Measurements from ENCODE around the gene AHNAK2. TPM values are rescaled to one million over a fixed set of nuclear protein-coding genes. Genes with fewer than 3 reads are reported as not detected.

The AHNAK2 gene
- total RNA-seq, 1 experiment from 2014 or later, result 45.0 TPM

DNA sequence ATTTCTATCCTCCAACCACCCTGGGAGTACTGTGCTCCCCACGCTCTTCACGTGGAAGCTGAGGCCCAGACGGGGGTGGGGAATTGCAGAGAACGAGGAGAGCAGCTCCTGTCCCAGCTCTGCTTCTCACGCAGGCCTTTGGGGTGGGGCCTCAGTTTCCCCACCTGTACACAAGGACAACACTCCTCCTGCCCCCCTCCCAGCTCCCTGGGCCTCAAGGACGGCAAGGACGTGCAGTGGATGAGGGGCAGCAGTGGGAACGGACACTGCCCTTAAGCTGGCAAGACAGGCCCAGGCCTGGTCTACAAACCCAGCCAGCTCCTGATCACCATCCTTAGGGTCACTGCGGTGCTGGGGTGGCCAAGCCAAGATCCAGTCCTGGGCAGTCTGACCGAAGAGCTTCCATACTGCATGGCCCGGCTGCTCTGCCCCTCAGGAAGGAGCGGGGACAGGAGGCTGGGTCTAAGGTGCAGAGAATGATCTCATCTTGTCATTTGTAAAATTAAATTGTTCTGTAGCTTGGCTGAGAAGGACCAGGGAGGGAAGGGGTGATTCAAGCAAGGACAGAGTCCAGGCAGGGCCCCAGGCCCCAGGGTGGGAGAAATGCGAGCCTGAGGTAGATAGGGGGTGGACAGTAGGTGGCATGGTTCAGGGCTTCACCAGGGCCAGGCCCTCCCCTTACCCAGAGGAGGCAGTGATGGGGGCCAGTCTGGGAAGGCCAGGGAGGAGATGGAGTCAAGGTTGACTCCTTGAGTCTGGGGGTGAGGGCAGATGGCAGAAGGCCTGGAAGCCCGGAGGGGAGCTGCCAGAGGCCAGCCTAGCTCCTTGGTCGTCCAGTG is 6.1 kb upstream of the AHNAK2 start (continued):
- TF ChIP-seq, protein P1, sequence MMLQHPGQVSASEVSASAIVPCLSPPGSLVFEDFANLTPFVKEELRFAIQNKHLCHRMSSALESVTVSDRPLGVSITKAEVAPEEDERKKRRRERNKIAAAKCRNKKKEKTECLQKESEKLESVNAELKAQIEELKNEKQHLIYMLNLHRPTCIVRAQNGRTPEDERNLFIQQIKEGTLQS (IDR thresholded peaks at IDR 0.05), result no peak
- TF ChIP-seq EZH2phosphoT487 (IDR thresholded peaks at IDR 0.05; ENCODE audit: borderline replicate concordance), result no peak
- TF ChIP-seq ZBTB33 (IDR thresholded peaks at IDR 0.05; ENCODE audit: extremely low read depth, insufficient replicate concordance, low read length), result no peak
- no peak for TF ChIP-seq POLR2A (IDR thresholded peaks at IDR 0.05; ENCODE audit: borderline replicate concordance, extremely low read depth, insufficient read depth, insufficient read length)

DNA sequence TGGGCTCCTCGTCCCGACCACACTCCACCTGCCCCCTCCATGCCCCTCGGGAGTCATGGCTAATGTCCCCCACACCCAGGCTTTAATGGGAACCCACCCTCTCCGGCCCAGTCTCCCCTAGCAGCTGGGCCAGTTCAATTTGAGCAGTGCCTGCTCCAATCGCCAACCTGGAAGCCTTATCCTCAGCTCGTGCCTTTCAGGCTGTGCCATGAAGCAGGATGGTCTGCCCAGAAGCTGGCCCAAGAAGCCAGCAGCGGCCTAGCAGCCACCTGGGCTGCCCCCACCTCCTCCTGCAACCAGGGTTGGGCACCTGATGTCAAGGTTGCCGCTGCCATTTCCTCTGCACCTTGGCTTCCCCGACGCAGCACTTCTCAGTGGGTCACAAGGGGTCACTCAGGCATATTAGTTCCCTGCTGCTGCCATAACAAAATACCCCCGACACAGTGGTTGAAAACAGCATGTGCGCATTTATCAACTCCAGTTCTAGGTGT is 5.1 kb upstream of the AHNAK2 start:
- Histone ChIP-seq H3K9ac (ENCODE audit: low read length) (no peak overlapping the region), H3K36me3 (ENCODE audit: control insufficient read depth in 1 of 2, insufficient read depth in 2 of 2, low read length in 2 of 2) (no peaks in the 10 kb centered on the region), H3K27me3 (ENCODE audit: insufficient read depth, low read length) (no peaks in the 10 kb centered on the region), H4K20me1 (ENCODE audit: insufficient read depth) (no peaks in the 10 kb centered on the region), H3K27ac (ENCODE audit: low read depth, low read length) (peak overlapping the region; percentile 23; the same call in 1 of the 2 replicates), H3K9me2 (ENCODE audit: insufficient read depth) (no peaks in the 10 kb centered on the region), H3K4me2 (ENCODE audit: low read length) (no peak overlapping the region), H3K4me3 (replicated peaks in 1 of 2; ENCODE audit: low read depth in 1 of 2, low read length in 2 of 2) (no peak overlapping the region), H2AFZ (ENCODE audit: low read depth, low read length, poor library complexity, severe bottlenecking) (no peak overlapping the region), H3K79me2 (ENCODE audit: insufficient read depth, low read length) (peaks cover 3% of the 10 kb centered on the region; the same call in 1 of the 2 replicates), H3K4me1 (ENCODE audit: control insufficient read depth in 1 of 2, insufficient read depth in 2 of 2, low read length in 2 of 2) (peaks cover 28 to 44% of the 10 kb centered on the region in 2 experiments), H3K9me3 (ENCODE audit: control insufficient read depth in 1 of 2, insufficient read depth in 1 of 2, low read depth in 1 of 2, low read length in 2 of 2) (no peaks in the 10 kb centered on the region)
- TF ChIP-seq, protein P1 (IDR thresholded peaks at IDR 0.05), result no peak
- TF ChIP-seq ELF1 (IDR thresholded peaks at IDR 0.05; ENCODE audit: borderline replicate concordance, low read depth), result no peak
- TF ChIP-seq, protein P2, sequence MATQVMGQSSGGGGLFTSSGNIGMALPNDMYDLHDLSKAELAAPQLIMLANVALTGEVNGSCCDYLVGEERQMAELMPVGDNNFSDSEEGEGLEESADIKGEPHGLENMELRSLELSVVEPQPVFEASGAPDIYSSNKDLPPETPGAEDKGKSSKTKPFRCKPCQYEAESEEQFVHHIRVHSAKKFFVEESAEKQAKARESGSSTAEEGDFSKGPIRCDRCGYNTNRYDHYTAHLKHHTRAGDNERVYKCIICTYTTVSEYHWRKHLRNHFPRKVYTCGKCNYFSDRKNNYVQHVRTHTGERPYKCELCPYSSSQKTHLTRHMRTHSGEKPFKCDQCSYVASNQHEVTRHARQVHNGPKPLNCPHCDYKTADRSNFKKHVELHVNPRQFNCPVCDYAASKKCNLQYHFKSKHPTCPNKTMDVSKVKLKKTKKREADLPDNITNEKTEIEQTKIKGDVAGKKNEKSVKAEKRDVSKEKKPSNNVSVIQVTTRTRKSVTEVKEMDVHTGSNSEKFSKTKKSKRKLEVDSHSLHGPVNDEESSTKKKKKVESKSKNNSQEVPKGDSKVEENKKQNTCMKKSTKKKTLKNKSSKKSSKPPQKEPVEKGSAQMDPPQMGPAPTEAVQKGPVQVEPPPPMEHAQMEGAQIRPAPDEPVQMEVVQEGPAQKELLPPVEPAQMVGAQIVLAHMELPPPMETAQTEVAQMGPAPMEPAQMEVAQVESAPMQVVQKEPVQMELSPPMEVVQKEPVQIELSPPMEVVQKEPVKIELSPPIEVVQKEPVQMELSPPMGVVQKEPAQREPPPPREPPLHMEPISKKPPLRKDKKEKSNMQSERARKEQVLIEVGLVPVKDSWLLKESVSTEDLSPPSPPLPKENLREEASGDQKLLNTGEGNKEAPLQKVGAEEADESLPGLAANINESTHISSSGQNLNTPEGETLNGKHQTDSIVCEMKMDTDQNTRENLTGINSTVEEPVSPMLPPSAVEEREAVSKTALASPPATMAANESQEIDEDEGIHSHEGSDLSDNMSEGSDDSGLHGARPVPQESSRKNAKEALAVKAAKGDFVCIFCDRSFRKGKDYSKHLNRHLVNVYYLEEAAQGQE (IDR thresholded peaks at IDR 0.05; ENCODE audit: low read depth), result no peak
- TF ChIP-seq SP1 (IDR thresholded peaks at IDR 0.05; ENCODE audit: low read depth), result no peak
- no peak for TF ChIP-seq EZH2 (IDR thresholded peaks at IDR 0.05)
- no peak for TF ChIP-seq POLR2AphosphoS5 (IDR thresholded peaks at IDR 0.05; ENCODE audit: low read depth, low read length)
- no peak for TF ChIP-seq CTCF (IDR thresholded peaks at IDR 0.05 in 2 of 3, conservative IDR thresholded peaks at IDR 0.05 in 1 of 3; ENCODE audit: borderline replicate concordance in 1 of 3, insufficient read depth in 1 of 3, low read depth in 2 of 3, low read length in 2 of 3)
- TF ChIP-seq EGR1 (IDR thresholded peaks at IDR 0.05; ENCODE audit: low read depth), result no peak
- no peak for TF ChIP-seq JUND (IDR thresholded peaks at IDR 0.05)
- TF ChIP-seq, protein P3, sequence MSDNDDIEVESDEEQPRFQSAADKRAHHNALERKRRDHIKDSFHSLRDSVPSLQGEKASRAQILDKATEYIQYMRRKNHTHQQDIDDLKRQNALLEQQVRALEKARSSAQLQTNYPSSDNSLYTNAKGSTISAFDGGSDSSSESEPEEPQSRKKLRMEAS (IDR thresholded peaks at IDR 0.05), result no peak
- no peak for TF ChIP-seq CEBPB (IDR thresholded peaks at IDR 0.05; ENCODE audit: low read depth)
- BruUV-seq (replicated peaks), result no TSS peak
- ChIA-PET POLR2A (no interaction called here), CTCF (no interaction called here), RAD21 (ENCODE audit: low non-redundant PET in 1 of 2, low total read pairs in 2 of 2, uncharacterized antibody in 2 of 2, unreplicated experiment in 2 of 2) (interaction anchor here in 1 of 2 experiments (0.6 kb wide), 1 partner anchor 487 kb away, joined by 5 read pairs; no protein-coding TSS in a partner anchor)
- ATAC-seq, result no peak
- DNase-seq (ENCODE audit: low read depth, low spot score), result no peak
- intact Hi-C loops (cut with micrococcal nuclease), result no loop called here

Data from HCT116 (cell line).